Fibroblast of lung (primary cell): Measurements from ENCODE around the gene SDK1. TPM values are rescaled to one million over a fixed set of nuclear protein-coding genes. Genes with fewer than 3 reads are reported as not detected.

Experiments used
- DNase-seq, 2 donors: peaks; one replicate each; pipeline versions ENCODE4 v3.0.0 to v3.0.0-alpha.2; 2010; ENCODE audit warnings: low read depth in 2 of 2
- H2AFZ ChIP-seq: 2 replicates; pipeline ENCODE4 v1.5.1; 2012; ENCODE audit warnings: low read length, control low read depth, inconsistent platforms
- H3K27ac ChIP-seq: 2 replicates; pipeline ENCODE4 v1.5.1; 2011; ENCODE audit warnings: low read length, control low read depth; ENCODE audit not compliant: insufficient read depth
- H3K27me3 ChIP-seq: 2 replicates; pipeline ENCODE4 v1.5.1; 2011; ENCODE audit warnings: mild to moderate bottlenecking, low read length; ENCODE audit not compliant: control insufficient read depth, insufficient read depth
- H3K36me3 ChIP-seq: 2 replicates; pipeline ENCODE4 v1.5.1; 2011; ENCODE audit warnings: low read length; ENCODE audit not compliant: control insufficient read depth, insufficient read depth
- H3K4me1 ChIP-seq: 2 replicates; pipeline ENCODE4 v1.5.1; 2011; ENCODE audit warnings: low read length; ENCODE audit not compliant: control insufficient read depth, insufficient read depth; ENCODE audit errors: extremely low read depth
- H3K4me2 ChIP-seq: 2 replicates; pipeline ENCODE4 v1.5.1; 2011; ENCODE audit warnings: low read length, control low read depth; ENCODE audit not compliant: insufficient read depth; ENCODE audit errors: extremely low read depth
- H3K4me3 ChIP-seq, 4 experiments: fragments of 200-600 bp in 1 of 4; sonication (generic) in 1 of 4; replicated peaks in 1 of 4; 2 replicates each; pipeline ENCODE4 v1.5.1; 2011 to 2016; ENCODE audit warnings: low read length in 4 of 4, low read depth in 3 of 4, mild to moderate bottlenecking in 3 of 4, control low read depth in 2 of 4, inconsistent platforms in 1 of 4, mixed read lengths in 1 of 4; ENCODE audit not compliant: insufficient read depth in 1 of 4; ENCODE audit errors: control extremely low read depth in 1 of 4
- H3K79me2 ChIP-seq: 2 replicates; pipeline ENCODE4 v1.5.1; 2012; ENCODE audit warnings: mild to moderate bottlenecking, low read length, inconsistent platforms; ENCODE audit not compliant: control insufficient read depth, insufficient read depth
- H3K9ac ChIP-seq: 2 replicates; pipeline ENCODE4 v1.5.1; 2011; ENCODE audit warnings: mild to moderate bottlenecking, low read length, control low read depth; ENCODE audit not compliant: insufficient read depth
- H3K9me3 ChIP-seq: 2 replicates; pipeline ENCODE4 v1.5.1; 2012; ENCODE audit warnings: low read depth, low read length; ENCODE audit not compliant: control insufficient read depth, insufficient read depth
- H4K20me1 ChIP-seq: 2 replicates; pipeline ENCODE4 v1.5.1; 2011; ENCODE audit warnings: low read length; ENCODE audit not compliant: control insufficient read depth, insufficient read depth; ENCODE audit errors: extremely low read depth
- CTCF ChIP-seq, 2 donors: IDR thresholded peaks in 1 of 2; conservative IDR thresholded peaks in 1 of 2; 1 replicate in 1 of 2; 2 replicates in 1 of 2; pipeline ENCODE4 v1.5.1; 2011 to 2012; ENCODE audit warnings: low read length in 2 of 2, control low read depth in 1 of 2, inconsistent platforms in 1 of 2, low read depth in 1 of 2, mild to moderate bottlenecking in 1 of 2
- EZH2 ChIP-seq: IDR thresholded peaks from 2 replicates; pipeline ENCODE4 v1.5.1; 2012; ENCODE audit warnings: low read length, control low read depth, mild to moderate bottlenecking; ENCODE audit errors: missing control alignments
- polyA plus RNA-seq, 2 donors: library from polyadenylated mRNA; depleted of rRNA in 1 of 2; stranded (reverse) in 1 of 2; unstranded in 1 of 2; fragments of >200 nt; gene quantifications; 2 replicates each; pipeline ENCODE4 v1.2.1, GENCODE V29; 2011 to 2012; ENCODE audit warnings: missing spikeins in 1 of 2
- total RNA-seq: library from RNA; depleted of rRNA; stranded (reverse); fragments of >200 nt; gene quantifications from 2 replicates; pipeline ENCODE4 v1.2.1, GENCODE V29; 2014

The SDK1 gene
- total and polyA plus RNA-seq, 2 donors (not counting 1 experiment from before 2014, with no cell fraction given) = 1.0 to 8.6 TPM

- Histone ChIP-seq H3K36me3 (no peaks in the 10 kb centered on the region), H3K4me3 (no peak overlapping the region), H3K9me3 (no peaks in the 10 kb centered on the region), H3K4me2 (no peak overlapping the region), H3K27me3 (no peaks in the 10 kb centered on the region), H3K79me2 (no peaks in the 10 kb centered on the region), H3K9ac (no peak overlapping the region), H2AFZ (no peak overlapping the region), H3K27ac (no peak overlapping the region), H4K20me1 (no peaks in the 10 kb centered on the region), H3K4me1 (no peaks in the 10 kb centered on the region)
- no peak for DNase-seq
- TF ChIP-seq CTCF (conservative IDR thresholded peaks at IDR 0.05 in 1 of 2, IDR thresholded peaks at IDR 0.05 in 1 of 2; ENCODE audit: low read depth in 1 of 2, low read length in 2 of 2) = no peak
- no peak for TF ChIP-seq EZH2
Measured at GRCh38 chr7:4100148-4100547, 799.1 kb downstream of the SDK1 start.

GRCh38 chr7:4100691-4101090, 799.6 kb downstream of the SDK1 start:
- H2AFZ ChIP-seq = no peak overlapping the region
- H3K27me3 ChIP-seq = no peaks in the 10 kb centered on the region
- no peak for TF ChIP-seq EZH2
- no peak for TF ChIP-seq CTCF (conservative IDR thresholded peaks at IDR 0.05 in 1 of 2, IDR thresholded peaks at IDR 0.05 in 1 of 2; ENCODE audit: low read depth in 1 of 2, low read length in 2 of 2)
- H3K79me2 ChIP-seq = no peaks in the 10 kb centered on the region
- H4K20me1 ChIP-seq = no peaks in the 10 kb centered on the region
- no peak overlapping the region for H3K9ac ChIP-seq
- DNase-seq = no peak
- H3K4me2 ChIP-seq = no peak overlapping the region
- H3K4me1 ChIP-seq = no peaks in the 10 kb centered on the region
- no peak overlapping the region for H3K27ac ChIP-seq
- no peaks in the 10 kb centered on the region for H3K36me3 ChIP-seq
- H3K4me3 ChIP-seq = no peak overlapping the region
- no peaks in the 10 kb centered on the region for H3K9me3 ChIP-seq

GRCh38 chr7:4102231-4102841, 801.3 kb downstream of the SDK1 start:
- Histone ChIP-seq H3K4me3 (no peak overlapping the region), H2AFZ (no peak overlapping the region), H3K79me2 (no peaks in the 10 kb centered on the region), H4K20me1 (no peaks in the 10 kb centered on the region), H3K27ac (no peak overlapping the region), H3K27me3 (no peaks in the 10 kb centered on the region), H3K4me2 (no peak overlapping the region), H3K9me3 (no peaks in the 10 kb centered on the region), H3K36me3 (no peaks in the 10 kb centered on the region), H3K9ac (no peak overlapping the region), H3K4me1 (no peaks in the 10 kb centered on the region)
- no peak for DNase-seq
- no peak for TF ChIP-seq CTCF (conservative IDR thresholded peaks at IDR 0.05 in 1 of 2, IDR thresholded peaks at IDR 0.05 in 1 of 2; ENCODE audit: low read depth in 1 of 2, low read length in 2 of 2)
- no peak for TF ChIP-seq EZH2
